GM19239 (cell line): ENCODE data around the gene LDLRAD4.

Experiments
- DNase-seq: peaks from one replicate; pipeline ENCODE4 v3.0.0; 2011; ENCODE audit warnings: low spot score; ENCODE audit not compliant: insufficient read length
- FAIRE-seq: peaks from 2 replicates; lab custom pipeline; 2011; peaks lifted over from hg19 to GRCh38; lab: Jason Lieb, UNC

Gene LDLRAD4

GRCh38 chr18:13199169-13199568, 19.4 kb upstream of the LDLRAD4 start:
- FAIRE-seq, result no peak
- DNase-seq, result no peak

- no peak for DNase-seq
- no peak for FAIRE-seq
Observed at GRCh38 chr18:13201292-13201691, 17.3 kb upstream of the LDLRAD4 start.

GRCh38 chr18:13202571-13202970, 16.0 kb upstream of the LDLRAD4 start:
- FAIRE-seq (no peak), DNase-seq (no peak)

GRCh38 chr18:13206301-13206700, 12.3 kb upstream of the LDLRAD4 start:
- no peak for FAIRE-seq

DNA sequence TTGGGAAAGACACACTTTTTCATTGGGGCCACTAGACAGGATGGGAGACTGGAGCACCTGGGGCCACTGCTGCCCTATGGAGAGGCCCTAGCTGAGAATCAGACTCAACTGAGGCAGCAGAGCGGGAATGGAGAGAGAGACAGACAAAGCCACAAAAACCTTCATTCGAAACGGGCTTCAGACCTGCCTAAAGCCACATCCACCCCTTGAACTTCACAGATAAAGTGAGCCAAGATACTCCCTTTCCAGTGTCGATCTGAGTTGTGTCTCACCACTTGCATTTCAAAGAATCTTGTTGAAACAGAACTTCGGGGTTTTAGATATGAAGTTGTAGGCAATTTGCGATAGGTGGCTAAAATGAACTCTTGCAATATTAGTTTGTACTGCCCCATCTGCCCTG, 11.3 kb upstream of the LDLRAD4 start:
- FAIRE-seq (no peak), DNase-seq (no peak)

More at GRCh38 chr18:13206301-13206700, 12.3 kb upstream of the LDLRAD4 start:
- DNase-seq, result no peak

- no peak for DNase-seq
- FAIRE-seq, result no peak
Observed at GRCh38 chr18:13211534-13211933, 7.0 kb upstream of the LDLRAD4 start.

DNA sequence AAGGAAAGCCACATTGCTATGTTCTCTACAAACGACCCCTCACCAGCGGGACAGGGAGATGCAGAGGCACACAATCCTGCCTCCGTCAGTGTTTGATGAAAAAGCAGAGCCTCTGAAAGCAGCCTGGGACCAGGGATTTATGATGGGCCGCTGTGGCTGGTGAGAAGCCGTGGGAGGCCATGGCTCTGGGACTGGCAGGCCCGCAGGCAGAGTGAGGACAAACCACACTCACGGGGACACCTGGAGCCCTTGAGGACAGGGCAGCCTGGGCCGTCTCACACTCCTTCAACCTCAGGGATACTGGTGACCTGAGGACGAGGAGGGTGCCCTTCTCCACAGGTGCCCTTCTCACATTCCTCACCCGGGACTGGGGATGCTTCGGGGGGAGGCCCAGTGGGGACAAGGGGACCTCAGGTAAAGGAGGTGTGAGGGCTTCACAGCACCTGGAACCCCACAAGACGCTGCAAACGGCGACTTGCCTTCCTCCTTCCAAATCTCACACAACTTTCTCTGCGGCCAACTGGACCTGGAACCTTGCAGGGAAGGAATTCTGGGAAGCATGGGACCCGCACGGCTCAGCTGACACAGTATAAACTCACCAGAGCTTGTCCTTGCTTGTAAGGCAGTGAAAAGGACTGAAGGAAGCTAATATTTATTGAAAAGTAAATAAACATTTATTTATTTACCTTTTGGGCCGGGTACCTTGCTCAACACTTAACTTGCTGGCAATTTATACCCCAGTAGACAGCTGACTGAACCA, 5.3 kb upstream of the LDLRAD4 start:
- DNase-seq (no peak), FAIRE-seq (no peak)

GRCh38 chr18:13214609-13215008, 4.0 kb upstream of the LDLRAD4 start:
- no peak for FAIRE-seq

DNA sequence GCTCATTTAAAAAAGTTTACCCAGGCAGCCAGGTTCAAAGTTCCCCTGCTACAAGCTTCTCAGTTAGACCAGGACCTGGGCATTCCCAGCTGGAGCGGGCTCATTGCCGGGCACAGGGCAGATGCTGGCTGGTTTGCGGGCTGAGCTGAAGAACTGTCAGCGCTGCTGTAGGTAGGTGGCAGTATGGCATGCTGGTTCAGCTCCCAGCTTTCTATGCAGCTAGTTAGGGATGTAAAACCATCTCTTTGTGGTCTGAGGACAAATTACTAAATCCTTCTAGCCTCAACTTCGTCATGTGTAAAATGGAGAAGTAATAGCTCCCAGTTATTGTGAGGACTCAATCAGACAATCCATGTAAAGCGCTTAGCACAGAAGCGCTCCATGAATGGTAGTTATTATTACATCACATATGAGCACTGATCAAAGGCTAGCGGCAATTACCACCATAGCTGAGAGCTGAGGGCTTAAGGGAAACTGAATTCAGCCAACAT, 2.4 kb upstream of the LDLRAD4 start:
- peak; percentile 55 for DNase-seq
- FAIRE-seq, result no peak

More at GRCh38 chr18:13214609-13215008, 4.0 kb upstream of the LDLRAD4 start:
- no peak for DNase-seq

DNA sequence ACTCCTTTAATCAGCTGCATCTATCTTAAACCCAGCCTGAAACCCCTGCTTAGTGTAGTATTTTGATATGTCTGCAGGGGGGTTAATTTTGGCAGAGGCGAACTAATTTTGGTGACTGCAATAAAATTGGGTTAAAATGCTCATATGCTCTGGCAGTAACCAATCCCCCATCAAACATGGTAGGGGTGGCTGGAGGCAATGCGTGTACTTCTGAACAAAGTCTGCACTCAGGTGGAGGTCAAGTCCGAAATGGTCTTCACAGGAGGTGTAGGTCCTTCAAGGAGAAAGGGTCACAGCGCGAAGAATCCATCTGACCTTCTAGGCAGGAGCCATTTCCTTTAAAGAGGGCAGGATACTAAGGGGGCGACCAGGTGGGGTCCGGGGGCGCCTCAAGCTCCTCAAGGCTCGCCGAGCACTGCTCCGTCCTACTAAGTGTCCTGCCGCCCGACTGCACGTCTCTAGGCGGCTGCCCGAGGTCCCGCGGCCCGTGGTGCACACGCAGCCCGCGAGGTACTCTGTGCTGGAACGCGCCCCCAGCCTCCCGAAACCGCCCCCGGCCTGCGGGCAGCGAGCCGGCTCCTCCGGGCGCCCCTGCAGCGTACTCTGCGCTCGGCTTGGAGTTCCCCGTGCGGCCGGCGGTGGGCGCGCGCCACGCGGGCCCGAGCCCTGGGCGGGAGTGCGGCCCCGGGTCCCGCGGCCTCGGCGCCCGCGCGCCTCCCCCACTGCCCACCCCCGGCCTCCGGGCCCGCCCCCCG, 1.7 kb upstream of the LDLRAD4 start:
- peak; percentile 52 for DNase-seq
- FAIRE-seq, result no peak

DNA sequence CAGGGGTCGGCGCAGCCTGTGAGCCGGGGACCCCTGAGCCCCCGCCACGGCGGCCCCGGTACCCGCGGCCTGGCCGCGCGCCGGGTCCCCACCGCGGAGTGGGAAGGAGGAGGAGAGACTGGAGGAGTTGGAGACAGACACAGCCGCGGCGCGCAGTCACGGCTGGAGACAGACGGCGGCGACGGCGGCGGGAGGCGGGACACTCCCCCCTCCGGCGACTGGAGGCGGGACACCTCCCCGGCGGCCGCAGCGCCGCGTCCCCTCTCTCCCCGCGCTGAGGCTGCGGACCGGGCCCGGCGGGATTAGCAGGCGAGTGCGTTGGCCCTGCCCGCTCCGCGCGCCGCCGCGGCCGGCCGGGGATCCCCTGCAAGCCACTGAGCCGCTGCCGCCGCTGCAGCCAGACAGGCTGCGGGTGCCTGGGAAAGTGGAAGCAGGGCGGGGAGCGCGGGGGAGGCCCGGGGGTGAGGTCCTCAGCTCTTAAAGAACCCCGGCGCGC, 1.0 kb upstream of the LDLRAD4 start:
- no peak for FAIRE-seq
- DNase-seq, result peak; percentile 70

DNA sequence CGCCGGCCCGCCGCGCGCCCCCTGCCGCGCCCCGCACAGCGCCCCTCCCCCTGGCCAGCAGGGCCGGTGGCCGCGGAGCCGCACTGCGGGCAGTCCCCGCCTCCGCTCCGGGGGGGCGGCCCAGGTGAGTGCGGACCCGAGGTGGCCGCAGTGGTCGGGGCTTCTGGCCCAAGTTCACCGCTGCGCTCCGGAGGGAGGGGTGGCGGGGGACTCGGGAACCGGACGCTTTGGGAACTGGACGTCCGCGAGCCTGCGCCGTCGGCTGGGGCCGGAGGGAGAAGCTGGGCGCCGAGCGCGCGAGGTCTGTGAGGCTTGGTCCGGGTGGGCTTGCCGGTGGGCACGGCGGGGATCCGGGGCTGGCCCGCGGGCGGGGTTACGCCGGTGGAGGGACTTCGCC, 591 bp upstream of the LDLRAD4 start:
- DNase-seq (no peak), FAIRE-seq (no peak)

- FAIRE-seq, result no peak
- DNase-seq, result no peak
Observed at GRCh38 chr18:13218997-13219396, 437 bp downstream of the LDLRAD4 start.

GRCh38 chr18:13219593-13220159, 1.1 kb downstream of the LDLRAD4 start:
- FAIRE-seq, result no peak

DNA sequence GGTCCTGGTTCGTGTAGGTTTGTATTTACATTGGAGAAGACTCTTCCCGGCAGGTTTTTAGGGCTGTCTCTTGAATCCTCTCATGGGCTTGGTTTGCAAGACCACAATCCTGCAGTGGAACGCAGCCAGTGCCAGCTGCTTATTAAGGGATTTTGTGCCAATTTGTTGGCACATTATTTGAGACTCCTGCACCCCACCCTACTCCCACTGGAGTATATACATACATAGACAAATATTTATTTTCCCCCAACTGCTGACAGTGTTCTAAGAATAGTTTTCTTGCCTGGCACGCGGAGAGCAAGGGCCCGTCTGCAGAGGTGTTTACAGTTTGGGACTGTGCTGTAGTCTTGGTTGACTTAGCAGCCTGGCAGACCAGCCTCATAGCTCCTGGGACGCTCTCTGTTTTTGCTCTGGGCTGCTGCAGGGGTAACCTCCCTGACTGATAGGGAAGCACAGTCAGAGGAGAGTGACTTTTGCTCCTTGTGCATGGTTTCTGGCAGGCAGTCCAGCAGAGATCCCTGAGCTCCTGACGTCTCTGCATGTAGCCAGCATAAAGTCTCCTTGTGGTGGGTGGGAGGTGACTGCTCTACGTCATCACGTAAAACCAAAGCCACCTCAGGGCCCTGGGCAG, 1.9 kb downstream of the LDLRAD4 start:
- no peak for FAIRE-seq
- DNase-seq, result no peak

More at GRCh38 chr18:13219593-13220159, 1.1 kb downstream of the LDLRAD4 start:
- no peak for DNase-seq

DNA sequence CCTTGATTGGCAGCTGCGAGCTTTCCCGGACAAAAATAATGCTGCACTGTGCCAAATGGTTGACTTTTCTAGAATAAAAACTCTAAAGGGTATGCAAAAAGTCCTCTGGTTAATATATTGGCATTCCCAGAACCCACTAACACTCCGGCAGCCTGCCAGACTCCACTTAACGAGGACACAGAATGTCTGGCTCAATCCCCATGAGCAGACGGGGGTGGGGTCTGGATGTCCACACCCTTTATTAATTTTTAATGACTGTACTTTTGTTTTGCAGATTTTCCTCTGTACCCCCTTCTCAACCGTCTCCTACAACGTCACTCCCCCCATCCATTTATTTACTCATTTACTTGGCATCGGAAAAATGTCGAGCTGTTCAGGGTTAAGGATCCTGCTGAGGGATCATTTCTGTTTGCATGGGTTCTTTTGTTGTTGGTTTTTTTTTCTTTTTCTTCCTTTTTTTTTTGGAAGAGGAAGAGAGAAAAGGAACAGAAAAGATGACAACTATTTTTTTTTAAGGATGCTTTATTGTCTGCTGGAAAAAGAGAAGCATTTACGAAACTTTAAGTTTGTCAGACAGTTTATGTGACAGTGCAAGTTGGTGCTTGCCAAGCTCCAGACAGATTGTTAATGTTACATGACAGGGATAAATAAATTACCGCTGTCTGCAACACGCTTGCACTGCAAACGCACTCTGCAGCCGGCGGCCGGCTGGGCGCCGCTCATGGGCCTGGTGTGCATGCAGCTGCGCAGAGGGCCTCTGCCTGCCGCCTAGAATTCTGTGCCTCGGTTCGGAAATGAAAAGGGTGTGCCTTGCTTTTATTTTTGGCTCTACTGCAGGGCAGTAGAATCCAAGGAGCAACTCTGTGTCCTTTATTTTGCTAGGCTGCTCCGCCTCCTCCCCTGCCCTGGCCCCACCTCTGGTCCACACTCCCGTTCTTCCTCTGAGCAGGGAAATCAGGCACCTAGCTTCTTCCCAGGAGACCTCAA, 3.6 kb downstream of the LDLRAD4 start:
- FAIRE-seq, result no peak
- DNase-seq, result no peak

GRCh38 chr18:13222856-13223281, 4.3 kb downstream of the LDLRAD4 start:
- FAIRE-seq (no peak), DNase-seq (no peak)

- DNase-seq, result no peak
- FAIRE-seq, result no peak
Observed at GRCh38 chr18:13223311-13224143, 5.0 kb downstream of the LDLRAD4 start.
